Fibroblast of peridontal ligament (primary cell): Measurements from ENCODE around the gene HDAC3.

Experiments used
- DNase-seq: peaks from one replicate; pipeline ENCODE4 v3.0.0-alpha.2; 2010; ENCODE audit errors: extremely low read depth

The HDAC3 gene

GRCh38 chr5:141602606-141603005, 34.0 kb downstream of the HDAC3 start:
- DNase-seq: no peak

- peak; percentile 63 for DNase-seq
These were observed 38.0 kb downstream of the HDAC3 start for GRCh38 chr5:141598391-141599345.

GRCh38 chr5:141597814-141598213, 38.8 kb downstream of the HDAC3 start:
- DNase-seq: no peak

- DNase-seq: no peak
These were observed 39.3 kb downstream of the HDAC3 start for GRCh38 chr5:141597394-141597793.

GRCh38 chr5:141596867-141597266, 39.8 kb downstream of the HDAC3 start:
- DNase-seq: no peak

GRCh38 chr5:141590127-141590526, 46.5 kb downstream of the HDAC3 start:
- DNase-seq: no peak

GRCh38 chr5:141586246-141586645, 50.4 kb downstream of the HDAC3 start:
- no peak for DNase-seq

- no peak for DNase-seq
These were observed 51.1 kb downstream of the HDAC3 start for GRCh38 chr5:141585594-141585993.

- DNase-seq: no peak
These were observed 62.5 kb downstream of the HDAC3 start for GRCh38 chr5:141574122-141574510.

- no peak for DNase-seq
These were observed 63.0 kb downstream of the HDAC3 start for GRCh38 chr5:141573489-141574121.
